PC-9 (cell line): ENCODE data around the gene KDM1B. TPM values are rescaled to one million over a fixed set of nuclear protein-coding genes. Genes with fewer than 3 reads are reported as not detected.

Experiments used
- BruUV-seq: library from RNA; stranded (reverse); fragments of 400-500 nt; replicated peaks from 2 replicates; lab custom pipeline; 2021; lab: Mats Ljungman, UMichigan
- CTCF ChIA-PET: fragments of 300-600 bp; sonication (Branson Sonifier 250); formaldehyde crosslinking; loops from one replicate; lab custom pipeline; 2022; ENCODE audit warnings: antibody characterized with exemption; lab: Charles Lee
- POLR2A ChIA-PET: fragments of 300-600 bp; sonication (Branson Sonifier 250); formaldehyde crosslinking; loops from one replicate; lab custom pipeline; 2022; ENCODE audit warnings: antibody characterized with exemption; ENCODE audit not compliant: unreplicated experiment; lab: Charles Lee
- DNase-seq, 2 experiments: peaks; one replicate each; pipeline versions ENCODE4 v3.0.0 to v3.0.0-alpha.2; 2015 to 2022; ENCODE audit warnings: mixed read lengths in 1 of 2
- H2AFZ ChIP-seq: fragments of 200-600 bp; sonication (generic); 2 replicates; pipeline ENCODE4 v1.8.1; 2017; ENCODE audit warnings: antibody characterized with exemption
- H3F3A ChIP-seq: fragments of 200-600 bp; sonication (generic); 2 replicates; pipeline ENCODE4 v1.8.1; 2017; ENCODE audit warnings: antibody characterized with exemption, mild to moderate bottlenecking, low read depth; ENCODE audit not compliant: insufficient read depth
- H3K27ac ChIP-seq: fragments of 200-600 bp; sonication (generic); 2 replicates; pipeline ENCODE4 v1.6.1; 2016; ENCODE audit warnings: mixed run types
- H3K27me3 ChIP-seq: fragments of 200-600 bp; sonication (generic); 2 replicates; pipeline ENCODE4 v1.6.1; 2016; ENCODE audit warnings: low read depth, mixed run types; ENCODE audit not compliant: insufficient read depth
- H3K36me3 ChIP-seq: fragments of 200-600 bp; sonication (generic); 2 replicates; pipeline ENCODE4 v1.6.1; 2016; ENCODE audit warnings: low read depth, mixed run types
- H3K4me1 ChIP-seq: fragments of 200-600 bp; sonication (generic); replicated peaks from 2 replicates; pipeline ENCODE4 v1.6.1; 2016; ENCODE audit warnings: mixed run types; ENCODE audit not compliant: insufficient read depth
- H3K4me2 ChIP-seq: fragments of 200-600 bp; sonication (generic); 2 replicates; pipeline ENCODE4 v1.6.1; 2017; ENCODE audit warnings: mixed run types
- H3K4me3 ChIP-seq: fragments of 200-600 bp; sonication (generic); 2 replicates; pipeline ENCODE4 v1.6.1; 2016; ENCODE audit warnings: mixed run types
- H3K79me2 ChIP-seq: fragments of 200-600 bp; sonication (generic); 2 replicates; pipeline ENCODE4 v1.6.1; 2017; ENCODE audit warnings: low read depth, mixed run types
- H3K9me2 ChIP-seq: fragments of 200-600 bp; sonication (generic); 2 replicates; pipeline ENCODE4 v1.8.1; 2017; ENCODE audit warnings: mild to moderate bottlenecking; ENCODE audit not compliant: insufficient read depth
- H3K9me3 ChIP-seq: fragments of 200-600 bp; sonication (generic); 2 replicates; pipeline ENCODE4 v1.8.1; 2016; ENCODE audit warnings: low read depth; ENCODE audit not compliant: insufficient read depth
- H4K20me1 ChIP-seq: fragments of 200-600 bp; sonication (generic); 2 replicates; pipeline ENCODE4 v1.8.1; 2017; ENCODE audit not compliant: insufficient read depth
- EZH2 ChIP-seq: fragments of 200-600 bp; sonication (generic); IDR thresholded peaks from 2 replicates; pipeline ENCODE4 v1.8.0; 2017; ENCODE audit warnings: antibody characterized with exemption, low read depth
- intact Hi-C: fragments of 100-400 bp; cut with micrococcal nuclease; formaldehyde crosslinking; loops from one replicate; pipeline ENCODE4 v1.10.0; 2022; ENCODE audit not compliant: unreplicated experiment
- total RNA-seq: library from RNA; stranded (reverse); gene quantifications from 2 replicates; pipeline ENCODE4 v1.2.3, GENCODE V29; 2021
- TF ChIP-seq, protein P1 (sequence below): fragments of 200-600 bp; sonication (generic); conservative IDR thresholded peaks from 2 replicates; pipeline ENCODE4 v1.6.1; 2017; ENCODE audit warnings: mixed run types, antibody characterized with exemption, mild to moderate bottlenecking, moderate library complexity

Gene KDM1B
- total RNA-seq, 1 experiment from 2014 or later, result 21.5 TPM

DNA sequence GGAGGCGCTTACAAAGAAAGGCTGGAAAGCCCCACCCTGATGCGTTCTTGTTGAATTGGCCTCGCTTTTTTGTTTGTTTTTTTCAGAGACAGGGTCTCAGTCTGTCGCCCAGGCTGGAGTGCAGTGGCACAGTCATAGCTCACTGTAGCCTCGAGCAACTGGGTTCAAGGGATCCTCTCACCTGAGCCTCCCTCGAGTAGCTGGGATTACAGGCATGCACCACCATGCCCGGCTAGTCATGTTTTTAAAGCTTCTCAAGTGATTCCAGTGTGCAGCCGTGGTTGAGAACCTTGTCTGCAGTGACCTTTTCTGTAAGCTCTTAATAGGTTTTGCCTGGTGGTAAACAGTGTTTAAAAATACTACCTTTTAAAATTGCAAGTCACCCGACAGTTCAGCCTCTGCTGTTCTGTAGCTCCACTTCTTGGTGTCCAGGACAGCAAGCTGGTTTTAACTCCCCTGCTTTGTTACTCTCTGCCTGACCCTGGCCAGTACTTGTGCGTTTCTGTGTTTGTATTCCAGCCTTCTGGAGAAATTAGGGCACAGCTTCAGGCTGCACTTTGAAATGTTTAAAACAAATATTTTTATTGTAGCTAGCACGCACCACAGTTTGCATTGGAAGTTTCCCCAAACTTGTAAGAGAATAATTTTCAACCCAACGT, 54.4 kb downstream of the KDM1B start:
- no peaks in the 10 kb centered on the region for H3K4me1 ChIP-seq
- POLR2A ChIA-PET, result interaction anchor here (0.5 kb wide), 1 partner anchor 631 kb away, joined by 8 read pairs; no protein-coding TSS in a partner anchor

DNA sequence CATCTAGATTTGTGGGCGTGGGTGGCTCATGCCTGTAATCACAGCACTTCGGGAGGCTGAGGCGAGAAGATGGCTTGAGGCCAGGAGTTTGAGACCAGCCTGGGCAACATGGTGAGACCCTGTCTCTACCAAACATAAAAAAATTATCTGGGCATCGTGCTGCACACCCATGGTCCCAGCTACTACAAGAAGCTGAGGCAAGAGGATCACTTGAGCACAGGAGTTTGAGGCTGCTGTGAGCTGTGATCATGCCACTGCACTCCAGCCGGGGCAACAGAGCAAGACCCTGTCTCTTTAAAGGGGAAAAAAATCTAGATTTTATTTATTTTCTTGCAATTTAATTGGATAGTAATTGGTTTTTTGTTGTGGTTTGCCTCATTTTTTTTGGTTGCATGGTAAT, 55.5 kb downstream of the KDM1B start:
- POLR2A ChIA-PET, result no interaction called here
- no peaks in the 10 kb centered on the region for H3K27me3 ChIP-seq
- no peaks in the 10 kb centered on the region for H3K79me2 ChIP-seq
- H3K9me2 ChIP-seq, result no peaks in the 10 kb centered on the region
- H3K4me2 ChIP-seq, result no peak overlapping the region
- no peak for DNase-seq
- no peaks in the 10 kb centered on the region for H4K20me1 ChIP-seq
- no peaks in the 10 kb centered on the region for H3K9me3 ChIP-seq
- H3K27ac ChIP-seq, result no peak overlapping the region
- no peak overlapping the region for H3K4me3 ChIP-seq
- no peak overlapping the region for H2AFZ ChIP-seq
- no peaks in the 10 kb centered on the region for H3K36me3 ChIP-seq
- intact Hi-C loops, result no loop called here
- TF ChIP-seq, protein P1, sequence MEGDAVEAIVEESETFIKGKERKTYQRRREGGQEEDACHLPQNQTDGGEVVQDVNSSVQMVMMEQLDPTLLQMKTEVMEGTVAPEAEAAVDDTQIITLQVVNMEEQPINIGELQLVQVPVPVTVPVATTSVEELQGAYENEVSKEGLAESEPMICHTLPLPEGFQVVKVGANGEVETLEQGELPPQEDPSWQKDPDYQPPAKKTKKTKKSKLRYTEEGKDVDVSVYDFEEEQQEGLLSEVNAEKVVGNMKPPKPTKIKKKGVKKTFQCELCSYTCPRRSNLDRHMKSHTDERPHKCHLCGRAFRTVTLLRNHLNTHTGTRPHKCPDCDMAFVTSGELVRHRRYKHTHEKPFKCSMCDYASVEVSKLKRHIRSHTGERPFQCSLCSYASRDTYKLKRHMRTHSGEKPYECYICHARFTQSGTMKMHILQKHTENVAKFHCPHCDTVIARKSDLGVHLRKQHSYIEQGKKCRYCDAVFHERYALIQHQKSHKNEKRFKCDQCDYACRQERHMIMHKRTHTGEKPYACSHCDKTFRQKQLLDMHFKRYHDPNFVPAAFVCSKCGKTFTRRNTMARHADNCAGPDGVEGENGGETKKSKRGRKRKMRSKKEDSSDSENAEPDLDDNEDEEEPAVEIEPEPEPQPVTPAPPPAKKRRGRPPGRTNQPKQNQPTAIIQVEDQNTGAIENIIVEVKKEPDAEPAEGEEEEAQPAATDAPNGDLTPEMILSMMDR, result no peak
- TF ChIP-seq EZH2, result no peak
- CTCF ChIA-PET, result no interaction called here
- no TSS peak for BruUV-seq
- no peaks in the 10 kb centered on the region for H3K4me1 ChIP-seq
- H3F3A ChIP-seq, result no peaks in the 10 kb centered on the region

More for the DNA sequence above, 54.4 kb downstream of the KDM1B start:
- CTCF ChIA-PET, result no interaction called here
- Histone ChIP-seq H3K79me2 (no peaks in the 10 kb centered on the region), H3K27me3 (no peaks in the 10 kb centered on the region), H4K20me1 (no peaks in the 10 kb centered on the region), H3K9me2 (no peaks in the 10 kb centered on the region), H2AFZ (no peak overlapping the region), H3K4me3 (no peak overlapping the region), H3K27ac (no peak overlapping the region), H3K9me3 (no peaks in the 10 kb centered on the region), H3K36me3 (no peaks in the 10 kb centered on the region), H3K4me2 (no peak overlapping the region), H3F3A (no peaks in the 10 kb centered on the region)
- no peak for DNase-seq
- BruUV-seq, result no TSS peak
- TF ChIP-seq, protein P1, result no peak
- no peak for TF ChIP-seq EZH2
- intact Hi-C loops, result no loop called here

DNA sequence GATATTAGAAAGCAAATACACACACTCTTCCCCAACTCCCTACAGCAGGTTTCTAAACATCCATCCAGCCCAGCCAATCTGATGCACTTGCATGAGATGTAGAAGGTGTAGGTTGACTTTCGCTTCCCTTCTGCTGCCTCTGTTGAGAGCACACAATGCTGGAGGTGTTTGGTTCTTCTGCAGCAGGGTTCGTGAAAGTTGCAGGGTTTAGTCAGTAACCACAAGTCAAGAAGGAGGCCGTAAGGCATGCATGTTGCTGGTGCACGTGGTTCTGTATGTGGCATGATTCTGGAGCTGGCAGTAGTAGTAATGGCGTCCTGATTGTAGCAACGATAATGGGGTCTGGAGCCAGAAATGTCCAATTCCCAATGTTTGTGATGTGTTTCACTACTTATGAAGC, 56.1 kb downstream of the KDM1B start:
- H3K79me2 ChIP-seq, result no peaks in the 10 kb centered on the region
- CTCF ChIA-PET, result no interaction called here
- H3K4me2 ChIP-seq, result no peak overlapping the region
- intact Hi-C loops, result no loop called here
- no peaks in the 10 kb centered on the region for H3K36me3 ChIP-seq
- H3K4me1 ChIP-seq, result no peaks in the 10 kb centered on the region
- H4K20me1 ChIP-seq, result no peaks in the 10 kb centered on the region
- no peak for TF ChIP-seq EZH2
- TF ChIP-seq, protein P1, result no peak
- no peaks in the 10 kb centered on the region for H3K9me2 ChIP-seq
- no peak for DNase-seq
- no TSS peak for BruUV-seq
- no peak overlapping the region for H2AFZ ChIP-seq
- H3K9me3 ChIP-seq, result no peaks in the 10 kb centered on the region
- POLR2A ChIA-PET, result no interaction called here
- no peaks in the 10 kb centered on the region for H3F3A ChIP-seq
- H3K27me3 ChIP-seq, result no peaks in the 10 kb centered on the region
- H3K27ac ChIP-seq, result no peak overlapping the region
- no peak overlapping the region for H3K4me3 ChIP-seq
